ENCODE data around the gene ACACB. TPM values are rescaled to one million over a fixed set of nuclear protein-coding genes. Genes with fewer than 3 reads are reported as not detected.

ACACB gene
- total RNA-seq, 3 donors from 2014 or later (not counting 1 experiment from before 2014, with no cell fraction given) = 4.1 to 14.3 (median 8.4) TPM

GRCh38 chr12:109236257-109236656, 119.9 kb downstream of the ACACB start:
- DNase-seq (no peak), ATAC-seq (no peak)
- Histone ChIP-seq H3K27me3 (ENCODE audit: control insufficient read depth, insufficient read depth, low read length) (no peaks in the 10 kb centered on the region), H3K4me1 (ENCODE audit: control insufficient read depth, insufficient read depth, low read length) (no peaks in the 10 kb centered on the region), H3K9me3 (ENCODE audit: control insufficient read depth, insufficient read depth, low read length) (no peaks in the 10 kb centered on the region), H3K27ac (ENCODE audit: low read length) (no peak overlapping the region), H3K4me3 (ENCODE audit: low read length) (no peak overlapping the region), H3K36me3 (ENCODE audit: control insufficient read depth, insufficient read depth, low read length) (no peaks in the 10 kb centered on the region)
- H3K36me3 Mint-ChIP-seq = no peaks in the 10 kb centered on the region
- no peak overlapping the region for H3K27ac Mint-ChIP-seq
- no peaks in the 10 kb centered on the region for H3K4me1 Mint-ChIP-seq
- H3K27me3 Mint-ChIP-seq (ENCODE audit: low read depth in 2 of 2) = no peaks in the 10 kb centered on the region
- TF ChIP-seq CTCF (IDR thresholded peaks at IDR 0.05) = no peak
- no peaks in the 10 kb centered on the region for H3K9me3 Mint-ChIP-seq
- no peak overlapping the region for H3K4me3 Mint-ChIP-seq
- WGBS (ENCODE audit: insufficient coverage) = 94% methylated on average over 6 of the region's 6 CpGs
- intact Hi-C loops (cut with micrococcal nuclease) = no loop called here

- 91% methylated on average over 2 of the region's 4 CpGs for WGBS (ENCODE audit: insufficient coverage)
- Mint-ChIP-seq H3K36me3 (no peaks in the 10 kb centered on the region), H3K9me3 (no peaks in the 10 kb centered on the region), H3K4me3 (no peak overlapping the region), H3K4me1 (no peaks in the 10 kb centered on the region), H3K27me3 (ENCODE audit: low read depth in 2 of 2) (no peaks in the 10 kb centered on the region), H3K27ac (no peak overlapping the region)
- Histone ChIP-seq H3K4me1 (ENCODE audit: control insufficient read depth, insufficient read depth, low read length) (no peaks in the 10 kb centered on the region), H3K27ac (ENCODE audit: low read length) (no peak overlapping the region), H3K9me3 (ENCODE audit: control insufficient read depth, insufficient read depth, low read length) (no peaks in the 10 kb centered on the region), H3K27me3 (ENCODE audit: control insufficient read depth, insufficient read depth, low read length) (no peaks in the 10 kb centered on the region), H3K36me3 (ENCODE audit: control insufficient read depth, insufficient read depth, low read length) (no peaks in the 10 kb centered on the region), H3K4me3 (ENCODE audit: low read length) (no peak overlapping the region)
- TF ChIP-seq CTCF (IDR thresholded peaks at IDR 0.05) = no peak
- intact Hi-C loops (cut with micrococcal nuclease) = no loop called here
- DNase-seq = no peak
- ATAC-seq = no peak
Observed at GRCh38 chr12:109239179-109239578, 122.8 kb downstream of the ACACB start.

GRCh38 chr12:109239691-109240090, 123.3 kb downstream of the ACACB start:
- H3K9me3 ChIP-seq (ENCODE audit: control insufficient read depth, insufficient read depth, low read length) = no peaks in the 10 kb centered on the region
- no peak overlapping the region for H3K27ac ChIP-seq (ENCODE audit: low read length)
- ATAC-seq = no peak
- no peaks in the 10 kb centered on the region for H3K36me3 ChIP-seq (ENCODE audit: control insufficient read depth, insufficient read depth, low read length)
- H3K27me3 ChIP-seq (ENCODE audit: control insufficient read depth, insufficient read depth, low read length) = no peaks in the 10 kb centered on the region
- intact Hi-C loops (cut with micrococcal nuclease) = no loop called here
- H3K4me1 Mint-ChIP-seq = no peaks in the 10 kb centered on the region
- H3K9me3 Mint-ChIP-seq = no peaks in the 10 kb centered on the region
- H3K4me3 Mint-ChIP-seq = no peak overlapping the region
- no peak overlapping the region for H3K4me3 ChIP-seq (ENCODE audit: low read length)
- H3K36me3 Mint-ChIP-seq = no peaks in the 10 kb centered on the region
- no peak for TF ChIP-seq CTCF (IDR thresholded peaks at IDR 0.05)
- no peaks in the 10 kb centered on the region for H3K4me1 ChIP-seq (ENCODE audit: control insufficient read depth, insufficient read depth, low read length)
- 94% methylated on average over 11 of the region's 11 CpGs for WGBS (ENCODE audit: insufficient coverage)
- no peak for DNase-seq
- H3K27me3 Mint-ChIP-seq (ENCODE audit: low read depth in 2 of 2) = no peaks in the 10 kb centered on the region
- no peak overlapping the region for H3K27ac Mint-ChIP-seq

GRCh38 chr12:109240365-109240764, 124.0 kb downstream of the ACACB start:
- ATAC-seq (no peak), DNase-seq (no peak)
- no peaks in the 10 kb centered on the region for H3K27me3 ChIP-seq (ENCODE audit: control insufficient read depth, insufficient read depth, low read length)
- Mint-ChIP-seq H3K4me3 (no peak overlapping the region), H3K9me3 (no peaks in the 10 kb centered on the region), H3K27ac (no peak overlapping the region), H3K4me1 (no peaks in the 10 kb centered on the region), H3K36me3 (no peaks in the 10 kb centered on the region), H3K27me3 (ENCODE audit: low read depth in 2 of 2) (no peaks in the 10 kb centered on the region)
- no peaks in the 10 kb centered on the region for H3K4me1 ChIP-seq (ENCODE audit: control insufficient read depth, insufficient read depth, low read length)
- WGBS (ENCODE audit: insufficient coverage) = 67% methylated on average over 1 of the region's 2 CpGs
- intact Hi-C loops (cut with micrococcal nuclease) = no loop called here
- TF ChIP-seq CTCF (IDR thresholded peaks at IDR 0.05) = no peak
- H3K27ac ChIP-seq (ENCODE audit: low read length) = no peak overlapping the region
- H3K9me3 ChIP-seq (ENCODE audit: control insufficient read depth, insufficient read depth, low read length) = no peaks in the 10 kb centered on the region
- H3K36me3 ChIP-seq (ENCODE audit: control insufficient read depth, insufficient read depth, low read length) = no peaks in the 10 kb centered on the region
- H3K4me3 ChIP-seq (ENCODE audit: low read length) = no peak overlapping the region

Data from natural killer cell (primary cell).